ENCODE data around the gene CTPS2. TPM values are rescaled to one million over a fixed set of nuclear protein-coding genes. Genes with fewer than 3 reads are reported as not detected.
A peak's percentile ranks its signal among the peaks of the same experiment; 100 is the strongest.
"Not testable (repeated sequence)": the region's sequence is repeated elsewhere in the genome, so short reads cannot be mapped to it uniquely, and the experiment has no call there.

The CTPS2 gene, protein sequence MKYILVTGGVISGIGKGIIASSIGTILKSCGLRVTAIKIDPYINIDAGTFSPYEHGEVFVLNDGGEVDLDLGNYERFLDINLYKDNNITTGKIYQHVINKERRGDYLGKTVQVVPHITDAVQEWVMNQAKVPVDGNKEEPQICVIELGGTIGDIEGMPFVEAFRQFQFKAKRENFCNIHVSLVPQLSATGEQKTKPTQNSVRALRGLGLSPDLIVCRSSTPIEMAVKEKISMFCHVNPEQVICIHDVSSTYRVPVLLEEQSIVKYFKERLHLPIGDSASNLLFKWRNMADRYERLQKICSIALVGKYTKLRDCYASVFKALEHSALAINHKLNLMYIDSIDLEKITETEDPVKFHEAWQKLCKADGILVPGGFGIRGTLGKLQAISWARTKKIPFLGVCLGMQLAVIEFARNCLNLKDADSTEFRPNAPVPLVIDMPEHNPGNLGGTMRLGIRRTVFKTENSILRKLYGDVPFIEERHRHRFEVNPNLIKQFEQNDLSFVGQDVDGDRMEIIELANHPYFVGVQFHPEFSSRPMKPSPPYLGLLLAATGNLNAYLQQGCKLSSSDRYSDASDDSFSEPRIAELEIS
- total RNA-seq, result 8.0 and 9.9 TPM in 2 replicates

DNA sequence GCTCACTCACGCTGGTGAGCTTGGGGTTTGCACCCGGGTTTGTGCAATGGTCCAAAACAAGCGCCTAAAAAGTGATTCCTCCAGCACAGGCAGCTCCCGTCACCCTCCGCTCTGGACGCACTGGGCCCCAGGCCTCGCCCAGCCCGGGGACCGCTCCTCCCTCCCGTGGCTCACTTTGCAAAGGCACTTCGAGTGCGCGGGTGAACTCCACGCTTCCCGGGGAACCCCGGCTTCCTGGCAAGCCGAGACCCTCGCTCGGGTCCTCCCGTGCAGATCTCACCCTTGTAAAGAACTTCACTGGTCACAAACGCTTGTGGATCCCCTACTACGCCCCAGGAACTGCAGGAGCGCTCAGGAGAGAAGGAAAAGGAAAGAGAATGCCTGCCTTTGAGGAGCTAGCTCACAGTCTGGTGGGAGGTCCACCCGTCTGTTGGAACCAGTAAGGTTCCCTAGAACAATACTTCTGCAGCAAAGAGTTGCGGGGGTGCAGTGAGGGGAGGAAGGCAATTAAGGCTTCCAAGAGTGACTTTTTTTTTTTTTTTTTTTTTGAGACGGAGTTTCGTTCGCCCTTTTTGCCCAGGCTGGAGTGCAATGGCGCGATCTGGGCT is at the start of gene CTPS2:
Gene CTPS2, minus strand, starts transcription at position 122 of the 608 bp plus-strand sequence. CDS start 9,767 bp downstream, outside the sequence.
- CTCF ChIA-PET, result no interaction called here
- no peaks in the 10 kb centered on the region for H3K27me3 Mint-ChIP-seq
- H3K36me3 Mint-ChIP-seq (ENCODE audit: low read depth), result no peaks in the 10 kb centered on the region
- no peaks in the 10 kb centered on the region for H3K9me3 Mint-ChIP-seq
- intact Hi-C loops (cut with micrococcal nuclease), result loop anchor here (10.0 kb wide), 3 partner anchors 232 to 1838 kb away; partner anchors contain the start of genes FANCB, MOSPD2, PIGA and REPS2
- DNase-seq (no peak), ATAC-seq (ENCODE audit: low read depth) (peak; percentile 83)
- POLR2A ChIA-PET, result interaction anchor here (0.7 kb wide), 2 partner anchors 173 to 1380 kb away, joined by 3 to 5 read pairs; no protein-coding TSS in a partner anchor
- TF ChIP-seq, protein P1, sequence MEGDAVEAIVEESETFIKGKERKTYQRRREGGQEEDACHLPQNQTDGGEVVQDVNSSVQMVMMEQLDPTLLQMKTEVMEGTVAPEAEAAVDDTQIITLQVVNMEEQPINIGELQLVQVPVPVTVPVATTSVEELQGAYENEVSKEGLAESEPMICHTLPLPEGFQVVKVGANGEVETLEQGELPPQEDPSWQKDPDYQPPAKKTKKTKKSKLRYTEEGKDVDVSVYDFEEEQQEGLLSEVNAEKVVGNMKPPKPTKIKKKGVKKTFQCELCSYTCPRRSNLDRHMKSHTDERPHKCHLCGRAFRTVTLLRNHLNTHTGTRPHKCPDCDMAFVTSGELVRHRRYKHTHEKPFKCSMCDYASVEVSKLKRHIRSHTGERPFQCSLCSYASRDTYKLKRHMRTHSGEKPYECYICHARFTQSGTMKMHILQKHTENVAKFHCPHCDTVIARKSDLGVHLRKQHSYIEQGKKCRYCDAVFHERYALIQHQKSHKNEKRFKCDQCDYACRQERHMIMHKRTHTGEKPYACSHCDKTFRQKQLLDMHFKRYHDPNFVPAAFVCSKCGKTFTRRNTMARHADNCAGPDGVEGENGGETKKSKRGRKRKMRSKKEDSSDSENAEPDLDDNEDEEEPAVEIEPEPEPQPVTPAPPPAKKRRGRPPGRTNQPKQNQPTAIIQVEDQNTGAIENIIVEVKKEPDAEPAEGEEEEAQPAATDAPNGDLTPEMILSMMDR (IDR thresholded peaks at IDR 0.05), result no peak
- peaks cover 25% of the 10 kb centered on the region for H3K4me1 Mint-ChIP-seq
- peak within 1 kb of the TSS; percentile 89 for H3K4me3 Mint-ChIP-seq
- H3K27ac Mint-ChIP-seq, result peak within 1 kb of the TSS; percentile 80

DNA sequence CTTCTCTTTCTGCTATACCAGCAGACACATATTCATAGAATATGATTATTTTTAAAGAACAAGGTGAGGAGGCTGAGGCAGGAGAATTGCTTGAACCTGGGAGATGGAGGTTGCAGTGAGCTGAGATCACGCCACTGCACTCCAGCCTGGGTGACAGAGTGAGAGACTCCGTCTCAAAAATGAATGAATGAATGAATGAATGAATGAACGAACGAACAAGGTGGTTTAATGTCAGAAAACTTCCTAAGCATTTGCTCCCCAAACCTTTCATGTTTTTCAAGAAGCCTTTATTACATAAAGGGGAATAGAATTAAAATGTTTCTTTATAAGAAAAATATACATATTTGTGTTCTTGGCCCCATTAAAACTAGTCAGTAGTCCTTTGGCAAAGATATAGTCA is 49.0 kb upstream of the CTPS2 start:
- H3K27ac Mint-ChIP-seq, result not testable (repeated sequence)

DNA sequence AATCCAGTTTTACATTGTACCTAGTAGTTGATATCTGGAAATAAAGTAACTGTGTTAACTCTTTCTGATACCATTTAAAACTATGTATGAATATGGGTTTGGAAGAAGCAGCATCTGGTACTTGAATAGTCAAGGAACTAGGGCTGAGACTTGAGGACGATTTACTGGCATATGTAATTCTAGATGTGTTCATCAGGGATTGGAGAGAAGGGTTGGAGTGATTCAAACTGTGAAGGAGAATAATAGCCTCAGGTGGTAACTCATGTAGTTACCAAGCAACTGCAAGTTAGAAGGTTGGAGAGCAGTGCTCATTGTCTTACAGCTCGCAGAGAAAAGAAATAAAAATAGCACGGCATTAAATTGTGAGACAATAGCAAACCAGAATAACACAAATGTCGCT is 44.3 kb upstream of the CTPS2 start:
- no peak overlapping the region for H3K4me3 Mint-ChIP-seq
- H3K36me3 Mint-ChIP-seq (ENCODE audit: low read depth), result peaks cover 48% of the 10 kb centered on the region
- intact Hi-C loops (cut with micrococcal nuclease), result no loop called here
- ChIA-PET POLR2A (no interaction called here), CTCF (no interaction called here)
- no peaks in the 10 kb centered on the region for H3K27me3 Mint-ChIP-seq
- no peak for DNase-seq
- no peak for ATAC-seq (ENCODE audit: low read depth)
- no peak overlapping the region for H3K27ac Mint-ChIP-seq
- H3K9me3 Mint-ChIP-seq, result no peaks in the 10 kb centered on the region
- H3K4me1 Mint-ChIP-seq, result no peaks in the 10 kb centered on the region
- TF ChIP-seq, protein P1 (IDR thresholded peaks at IDR 0.05), result no peak

More for the DNA sequence above, 49.0 kb upstream of the CTPS2 start:
- H3K4me1 Mint-ChIP-seq; ATAC-seq (ENCODE audit: low read depth); POLR2A ChIA-PET; H3K4me3 Mint-ChIP-seq; H3K9me3 Mint-ChIP-seq; DNase-seq; H3K27me3 Mint-ChIP-seq; CTCF ChIA-PET; intact Hi-C loops (cut with micrococcal nuclease): not testable (repeated sequence)
- peaks cover 20% of the 10 kb centered on the region for H3K36me3 Mint-ChIP-seq (ENCODE audit: low read depth)

DNA sequence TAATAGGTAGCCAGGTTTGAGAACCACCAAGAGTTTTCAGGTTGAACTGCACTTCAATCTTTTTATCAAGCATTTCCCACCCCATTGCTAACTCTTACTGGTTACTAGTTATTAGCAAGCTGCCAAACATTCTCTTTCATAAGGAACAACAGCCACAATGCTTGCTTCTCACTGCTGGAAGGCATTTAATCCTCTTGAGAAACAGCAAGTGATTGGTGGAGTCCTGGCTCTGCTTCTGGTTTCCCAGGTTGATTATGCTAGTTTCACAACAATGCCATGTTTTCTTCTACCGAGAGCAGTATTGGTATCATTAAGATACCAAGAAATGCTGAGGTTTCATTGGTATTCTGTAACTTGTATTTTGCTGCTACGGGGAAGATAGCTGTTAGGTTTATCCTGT is 41.5 kb upstream of the CTPS2 start:
- DNase-seq (no peak), ATAC-seq (ENCODE audit: low read depth) (no peak)
- CTCF ChIA-PET, result no interaction called here
- Mint-ChIP-seq H3K4me3 (no peak overlapping the region), H3K27me3 (no peaks in the 10 kb centered on the region), H3K4me1 (no peaks in the 10 kb centered on the region), H3K27ac (no peak overlapping the region), H3K9me3 (no peaks in the 10 kb centered on the region), H3K36me3 (ENCODE audit: low read depth) (peaks cover 42% of the 10 kb centered on the region)
- POLR2A ChIA-PET, result no interaction called here
- TF ChIP-seq, protein P1 (IDR thresholded peaks at IDR 0.05), result no peak
- intact Hi-C loops (cut with micrococcal nuclease), result no loop called here

DNA sequence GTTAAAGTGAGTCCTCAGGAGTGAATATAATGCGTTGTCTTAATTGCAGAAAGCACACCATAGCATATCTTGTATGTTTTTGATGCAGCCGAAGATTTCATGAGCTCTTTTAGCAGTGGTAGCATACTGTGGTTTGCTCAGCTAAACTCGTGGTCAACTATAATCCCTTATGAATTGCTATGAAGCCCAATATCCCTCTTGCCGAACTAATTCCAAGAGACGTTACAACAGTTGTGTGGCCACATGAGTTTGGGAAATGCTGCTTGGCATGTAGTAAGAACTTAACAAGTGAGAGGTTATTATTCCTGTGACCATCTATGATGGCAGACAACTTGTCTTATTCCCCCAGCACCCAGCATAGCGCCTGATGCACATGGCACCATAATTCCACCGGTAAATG is 37.7 kb upstream of the CTPS2 start:
- Mint-ChIP-seq H3K36me3 (ENCODE audit: low read depth) (peaks cover 38% of the 10 kb centered on the region), H3K27ac (no peak overlapping the region), H3K27me3 (no peaks in the 10 kb centered on the region), H3K4me3 (no peak overlapping the region), H3K9me3 (no peaks in the 10 kb centered on the region), H3K4me1 (no peaks in the 10 kb centered on the region)
- ChIA-PET POLR2A (interaction anchor here (0.7 kb wide), 1 partner anchor 30 kb away, joined by 4 read pairs; no protein-coding TSS in a partner anchor), CTCF (no interaction called here)
- DNase-seq (no peak), ATAC-seq (ENCODE audit: low read depth) (no peak)
- intact Hi-C loops (cut with micrococcal nuclease), result no loop called here
- TF ChIP-seq, protein P1 (IDR thresholded peaks at IDR 0.05), result no peak
